SU-DHL-6 (cell line): Measurements from ENCODE around the gene VSTM2B.

ENCODE experiments used
- CTCF ChIP-seq: fragments of 200-600 bp; sonication (generic); IDR thresholded peaks from one replicate; pipeline ENCODE4 v1.5.1; 2017; ENCODE audit warnings: antibody characterized with exemption, mild to moderate bottlenecking, low read length, moderate library complexity; ENCODE audit not compliant: insufficient read depth, poor library complexity, severe bottlenecking
- EZH2phosphoT487 ChIP-seq: fragments of 200-600 bp; sonication (generic), shearing (Covaris generic); conservative IDR thresholded peaks from 2 replicates; pipeline ENCODE4 v1.6.1; 2018; ENCODE audit warnings: mild to moderate bottlenecking, antibody characterized with exemption, low read length, moderate library complexity, mixed read lengths

DNA sequence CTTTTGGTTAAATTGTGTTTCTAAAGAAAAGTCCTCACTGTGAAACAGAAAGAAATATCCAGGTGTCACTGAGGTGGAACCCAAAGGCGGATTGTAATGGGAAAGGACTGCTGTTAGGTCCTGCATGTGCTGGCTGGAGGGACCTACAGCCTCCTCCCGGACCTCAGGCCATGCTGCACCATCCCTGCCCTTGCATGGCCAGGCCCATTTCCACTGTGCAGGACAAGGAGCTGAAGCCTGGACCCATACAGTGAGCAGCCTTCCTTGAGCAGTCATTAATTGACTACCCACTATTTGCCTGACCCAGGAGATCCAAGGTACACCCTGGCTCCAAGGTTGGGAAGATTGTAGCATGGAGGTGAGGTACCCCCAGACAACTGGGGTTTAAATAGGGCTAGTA, 17.6 kb downstream of the VSTM2B start:
- no peak for TF ChIP-seq CTCF
- no peak for TF ChIP-seq EZH2phosphoT487
